Uterus (tissue), 4 donors: ENCODE results near the gene ZYG11B. TPM values are rescaled to one million over a fixed set of nuclear protein-coding genes. Genes with fewer than 3 reads are reported as not detected.
"Not testable (repeated sequence)": the region's sequence is repeated elsewhere in the genome, so short reads cannot be mapped to it uniquely, and the experiment has no call there.

Experiments
- DNase-seq, 2 donors: peaks; one replicate each; pipeline ENCODE4 v3.0.0-alpha.2; 2019 to 2020
- H3K27ac ChIP-seq, 2 donors: fragments of 200-600 bp; sonication (generic); 1 replicate in 1 of 2; 2 replicates in 1 of 2; pipeline ENCODE4 v1.5.1; 2016 to 2018
- H3K27me3 ChIP-seq, 2 donors: fragments of 200-600 bp; sonication (generic); one replicate each; pipeline ENCODE4 v1.5.1; 2018 to 2019; ENCODE audit warnings: control low read depth in 1 of 2
- H3K36me3 ChIP-seq, 2 donors: fragments of 200-600 bp; sonication (generic); one replicate each; pipeline ENCODE4 v1.5.1; 2019; ENCODE audit warnings: control low read depth in 1 of 2
- H3K4me1 ChIP-seq, 2 donors: fragments of 200-600 bp; sonication (generic); one replicate each; pipeline ENCODE4 v1.5.1; 2018 to 2019; ENCODE audit warnings: control low read depth in 1 of 2
- H3K4me3 ChIP-seq, 2 donors: fragments of 200-600 bp; sonication (generic); 1 replicate in 1 of 2; 2 replicates in 1 of 2; pipeline ENCODE4 v1.5.1; 2018 to 2019; ENCODE audit warnings: mild to moderate bottlenecking in 1 of 2
- H3K9me3 ChIP-seq, 2 donors: fragments of 200-600 bp; sonication (generic); one replicate each; pipeline ENCODE4 v1.5.1; 2019; ENCODE audit warnings: control low read depth in 1 of 2
- CTCF ChIP-seq, 4 experiments: fragments of 200-600 bp in 2 of 4; fragments of 450-650 bp in 2 of 4; sonication (generic) in 2 of 4; IDR thresholded peaks; one replicate each; pipeline ENCODE4 v1.5.1; 2016 to 2019; ENCODE audit warnings: antibody characterized with exemption in 4 of 4, mild to moderate bottlenecking in 2 of 4, moderate library complexity in 1 of 4
- POLR2A ChIP-seq, 2 donors: fragments of 450-650 bp; IDR thresholded peaks; one replicate each; pipeline ENCODE4 v1.6.1; 2016; ENCODE audit warnings: antibody characterized with exemption in 2 of 2, mild to moderate bottlenecking in 1 of 2, moderate library complexity in 1 of 2
- intact Hi-C: fragments of 100-400 bp; cut with DNase I; formaldehyde crosslinking; loops from one replicate; pipeline ENCODE4 v1.15.1; 2023; ENCODE audit warnings: low total_unique reads
- total RNA-seq, 4 donors: library from RNA; depleted of rRNA in 3 of 4; stranded (reverse); fragments of >200 nt in 3 of 4; gene quantifications; one replicate each; pipeline versions ENCODE4 v1.1.0 to v1.2.4, GENCODE V29; 2014 to 2023
- donor health status: DM: yes; HTN: yes; CAD: no.

ZYG11B gene
- total RNA-seq, 4 donors from 2014 or later, result 22.5 to 100 (median 45.8) TPM

- DNase-seq, result no peak
These were observed 18.2 kb upstream of the ZYG11B start for GRCh38 chr1:52707927-52708655.

GRCh38 chr1:52709016-52709415 is 17.2 kb upstream of the ZYG11B start:
- DNase-seq, result no peak
- no peaks in the 10 kb centered on the region for H3K9me3 ChIP-seq
- H3K4me1 ChIP-seq, result no peaks in the 10 kb centered on the region
- H3K4me3 ChIP-seq, result no peak overlapping the region
- no peaks in the 10 kb centered on the region for H3K36me3 ChIP-seq
- no peak for TF ChIP-seq CTCF (IDR thresholded peaks at IDR 0.05)
- TF ChIP-seq POLR2A (IDR thresholded peaks at IDR 0.05), result no peak
- peak overlapping the region; percentile 54 to 56 for H3K27ac ChIP-seq
- no peaks in the 10 kb centered on the region for H3K27me3 ChIP-seq
- intact Hi-C loops, result no loop called here

More at GRCh38 chr1:52707927-52708655, 18.2 kb upstream of the ZYG11B start:
- Histone ChIP-seq H3K4me3 (no peak overlapping the region), H3K9me3 (no peaks in the 10 kb centered on the region), H3K27ac (peak overlapping the region; percentile 54 to 56), H3K36me3 (no peaks in the 10 kb centered on the region), H3K27me3 (no peaks in the 10 kb centered on the region), H3K4me1 (no peaks in the 10 kb centered on the region)
- TF ChIP-seq CTCF (IDR thresholded peaks at IDR 0.05) (no peak), POLR2A (IDR thresholded peaks at IDR 0.05) (no peak)
- intact Hi-C loops, result no loop called here

GRCh38 chr1:52713590-52713989 is 12.7 kb upstream of the ZYG11B start:
- Histone ChIP-seq H3K36me3 (no peaks in the 10 kb centered on the region), H3K9me3 (no peaks in the 10 kb centered on the region), H3K27ac (no peak overlapping the region), H3K4me1 (no peaks in the 10 kb centered on the region), H3K27me3 (no peaks in the 10 kb centered on the region), H3K4me3 (no peak overlapping the region)
- intact Hi-C loops, result no loop called here
- TF ChIP-seq CTCF (IDR thresholded peaks at IDR 0.05), result no peak
- no peak for TF ChIP-seq POLR2A (IDR thresholded peaks at IDR 0.05)
- DNase-seq, result no peak

DNA sequence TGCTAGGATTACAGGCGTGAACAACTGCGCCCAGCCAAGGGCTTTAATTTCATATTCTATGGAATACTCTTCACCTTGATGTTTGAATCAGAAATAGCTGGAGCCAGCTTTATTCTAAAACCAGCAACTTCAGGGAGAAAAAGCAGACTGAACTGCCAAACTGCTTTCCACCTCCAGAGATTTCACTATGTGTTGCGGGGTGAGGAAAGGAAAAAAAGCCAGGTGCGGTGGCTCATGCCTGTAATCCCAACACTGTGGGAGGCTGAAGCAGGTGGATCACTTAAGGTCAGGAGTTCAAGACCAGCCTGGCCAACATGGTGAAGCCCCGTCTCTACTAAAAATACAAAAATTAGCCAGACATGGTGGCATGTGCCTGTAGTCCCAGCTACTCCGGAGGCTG is 11.0 kb upstream of the ZYG11B start:
- H3K27me3 ChIP-seq, H3K36me3 ChIP-seq, DNase-seq, H3K9me3 ChIP-seq, H3K4me3 ChIP-seq, H3K4me1 ChIP-seq, intact Hi-C loops, H3K27ac ChIP-seq: not testable (repeated sequence)

DNA sequence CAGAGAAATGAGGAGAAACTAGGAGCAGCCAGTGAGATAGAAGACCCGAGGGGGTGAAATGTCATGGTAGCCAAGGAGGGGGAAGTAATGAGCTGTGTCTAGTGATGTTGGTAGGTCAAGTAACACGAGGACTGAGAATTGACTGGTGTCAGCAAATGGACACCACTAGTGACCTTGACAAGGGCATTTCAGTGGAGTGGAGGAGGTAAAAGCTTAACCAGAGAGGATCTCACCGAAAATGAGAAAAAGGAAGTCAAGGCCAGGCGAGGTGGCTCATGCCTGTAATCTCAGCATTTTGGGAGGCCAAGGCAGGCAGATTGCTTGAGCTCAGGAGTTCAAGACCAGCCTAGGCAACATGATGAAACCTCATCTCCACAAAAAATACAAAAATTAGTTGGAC is 3.0 kb upstream of the ZYG11B start:
- intact Hi-C loops, result no loop called here
- TF ChIP-seq POLR2A (IDR thresholded peaks at IDR 0.05) (no peak), CTCF (IDR thresholded peaks at IDR 0.05) (no peak)
- Histone ChIP-seq H3K27ac (no peak overlapping the region), H3K4me1 (no peaks in the 10 kb centered on the region), H3K9me3 (no peaks in the 10 kb centered on the region), H3K36me3 (no peaks in the 10 kb centered on the region), H3K4me3 (no peak overlapping the region), H3K27me3 (no peaks in the 10 kb centered on the region)
- DNase-seq, result no peak

GRCh38 chr1:52725903-52726264 is 369 bp upstream of the ZYG11B start:
- Histone ChIP-seq H3K36me3 (no peaks in the 10 kb centered on the region), H3K27me3 (no peaks in the 10 kb centered on the region), H3K4me3 (peak overlapping the region; percentile 74 to 86), H3K9me3 (no peaks in the 10 kb centered on the region), H3K27ac (peak overlapping the region; percentile 81 to 88), H3K4me1 (no peaks in the 10 kb centered on the region)
- intact Hi-C loops, result no loop called here
- DNase-seq, result no peak
- TF ChIP-seq CTCF (IDR thresholded peaks at IDR 0.05), result no peak
- TF ChIP-seq POLR2A (IDR thresholded peaks at IDR 0.05), result no peak
